ENCODE results near the gene TTLL11.

The TTLL11 gene, protein sequence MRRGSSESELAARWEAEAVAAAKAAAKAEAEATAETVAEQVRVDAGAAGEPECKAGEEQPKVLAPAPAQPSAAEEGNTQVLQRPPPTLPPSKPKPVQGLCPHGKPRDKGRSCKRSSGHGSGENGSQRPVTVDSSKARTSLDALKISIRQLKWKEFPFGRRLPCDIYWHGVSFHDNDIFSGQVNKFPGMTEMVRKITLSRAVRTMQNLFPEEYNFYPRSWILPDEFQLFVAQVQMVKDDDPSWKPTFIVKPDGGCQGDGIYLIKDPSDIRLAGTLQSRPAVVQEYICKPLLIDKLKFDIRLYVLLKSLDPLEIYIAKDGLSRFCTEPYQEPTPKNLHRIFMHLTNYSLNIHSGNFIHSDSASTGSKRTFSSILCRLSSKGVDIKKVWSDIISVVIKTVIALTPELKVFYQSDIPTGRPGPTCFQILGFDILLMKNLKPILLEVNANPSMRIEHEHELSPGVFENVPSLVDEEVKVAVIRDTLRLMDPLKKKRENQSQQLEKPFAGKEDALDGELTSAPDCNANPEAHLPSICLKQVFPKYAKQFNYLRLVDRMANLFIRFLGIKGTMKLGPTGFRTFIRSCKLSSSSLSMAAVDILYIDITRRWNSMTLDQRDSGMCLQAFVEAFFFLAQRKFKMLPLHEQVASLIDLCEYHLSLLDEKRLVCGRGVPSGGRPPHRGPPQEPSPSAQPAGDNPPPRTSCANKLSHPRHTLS

DNA sequence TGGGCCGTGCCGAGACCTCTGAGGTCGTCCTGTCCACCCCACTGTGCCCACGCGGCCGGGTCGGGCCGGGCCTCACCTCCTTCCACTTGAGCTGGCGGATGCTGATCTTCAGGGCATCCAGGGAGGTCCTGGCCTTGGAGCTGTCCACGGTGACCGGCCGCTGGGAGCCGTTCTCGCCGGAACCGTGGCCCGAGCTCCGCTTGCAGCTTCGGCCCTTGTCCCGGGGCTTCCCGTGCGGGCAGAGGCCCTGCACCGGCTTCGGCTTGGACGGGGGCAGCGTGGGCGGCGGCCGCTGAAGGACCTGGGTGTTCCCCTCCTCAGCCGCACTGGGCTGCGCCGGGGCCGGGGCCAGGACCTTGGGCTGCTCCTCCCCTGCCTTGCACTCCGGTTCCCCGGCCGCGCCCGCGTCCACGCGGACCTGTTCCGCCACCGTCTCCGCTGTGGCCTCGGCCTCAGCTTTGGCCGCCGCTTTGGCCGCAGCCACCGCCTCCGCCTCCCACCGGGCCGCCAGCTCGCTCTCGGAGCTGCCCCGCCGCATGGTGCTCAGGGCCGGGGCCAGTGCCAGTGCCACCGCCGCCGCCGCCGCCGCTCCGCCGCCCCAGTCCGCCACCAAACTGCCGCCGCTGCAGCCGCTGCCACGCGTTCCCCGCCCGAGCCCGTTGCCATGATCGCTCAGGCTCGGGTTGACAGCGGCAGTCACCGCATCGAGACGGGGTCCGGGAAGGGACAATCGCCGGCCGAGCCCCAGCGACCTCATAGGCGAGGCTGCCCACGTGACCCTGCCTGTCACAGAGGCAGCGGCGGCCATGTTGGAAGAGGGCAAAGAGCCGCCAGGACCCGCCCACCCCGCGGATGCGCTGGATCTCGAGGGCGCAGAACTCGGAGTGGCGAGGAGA is at the start of gene TTLL11:
TSS of gene TTLL11 (minus strand) at position 698 of the 896 bp plus-strand sequence. CDS start at position 538, 160 bp downstream.
- Histone ChIP-seq H3K4me3 (ENCODE audit: low read length) (peak within 1 kb of the TSS; percentile 88), H3K9me3 (ENCODE audit: control insufficient read depth, low read length) (no peaks in the 10 kb centered on the region), H3K27me3 (replicated peaks; ENCODE audit: control insufficient read depth, insufficient read depth, low read length) (peaks cover 4% of the 10 kb centered on the region), H3K4me1 (ENCODE audit: control insufficient read depth, insufficient read depth, low read length) (peaks cover 26% of the 10 kb centered on the region), H3K9ac (ENCODE audit: low read length) (peak within 1 kb of the TSS; percentile 88), H3K36me3 (ENCODE audit: control insufficient read depth, insufficient read depth, low read length, severe bottlenecking) (no peaks in the 10 kb centered on the region)
- DNase-seq (ENCODE audit: low read depth): peak; percentile 98

DNA sequence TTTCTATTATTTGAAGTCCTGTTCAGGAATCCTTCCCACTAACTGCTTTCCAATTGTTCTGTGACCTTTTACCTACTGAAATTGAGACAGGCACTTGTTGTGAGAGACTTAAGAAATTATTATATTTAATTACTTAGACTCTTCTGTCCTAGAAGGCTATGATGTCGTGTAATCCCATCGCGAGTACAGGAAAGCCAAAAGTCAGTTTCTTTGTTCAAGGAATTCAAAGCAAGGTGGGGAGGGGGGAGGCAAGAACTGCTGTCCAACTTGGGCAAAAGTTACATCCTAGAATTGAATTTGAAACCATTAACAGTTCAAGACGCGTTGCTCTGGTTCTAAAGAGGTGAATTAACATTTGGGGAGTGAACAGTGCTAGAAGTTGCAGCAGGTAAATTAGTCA is 48.6 kb upstream of the TTLL11 start:
- no peak overlapping the region for H3K4me3 ChIP-seq (ENCODE audit: low read length)
- peaks cover 43% of the 10 kb centered on the region for H3K36me3 ChIP-seq (ENCODE audit: control insufficient read depth, insufficient read depth, low read length, severe bottlenecking)
- DNase-seq (ENCODE audit: low read depth): no peak
- no peak overlapping the region for H3K9ac ChIP-seq (ENCODE audit: low read length)
- H3K9me3 ChIP-seq (ENCODE audit: control insufficient read depth, low read length): no peaks in the 10 kb centered on the region
- H3K27me3 ChIP-seq (replicated peaks; ENCODE audit: control insufficient read depth, insufficient read depth, low read length): no peaks in the 10 kb centered on the region
- H3K4me1 ChIP-seq (ENCODE audit: control insufficient read depth, insufficient read depth, low read length): no peaks in the 10 kb centered on the region

DNA sequence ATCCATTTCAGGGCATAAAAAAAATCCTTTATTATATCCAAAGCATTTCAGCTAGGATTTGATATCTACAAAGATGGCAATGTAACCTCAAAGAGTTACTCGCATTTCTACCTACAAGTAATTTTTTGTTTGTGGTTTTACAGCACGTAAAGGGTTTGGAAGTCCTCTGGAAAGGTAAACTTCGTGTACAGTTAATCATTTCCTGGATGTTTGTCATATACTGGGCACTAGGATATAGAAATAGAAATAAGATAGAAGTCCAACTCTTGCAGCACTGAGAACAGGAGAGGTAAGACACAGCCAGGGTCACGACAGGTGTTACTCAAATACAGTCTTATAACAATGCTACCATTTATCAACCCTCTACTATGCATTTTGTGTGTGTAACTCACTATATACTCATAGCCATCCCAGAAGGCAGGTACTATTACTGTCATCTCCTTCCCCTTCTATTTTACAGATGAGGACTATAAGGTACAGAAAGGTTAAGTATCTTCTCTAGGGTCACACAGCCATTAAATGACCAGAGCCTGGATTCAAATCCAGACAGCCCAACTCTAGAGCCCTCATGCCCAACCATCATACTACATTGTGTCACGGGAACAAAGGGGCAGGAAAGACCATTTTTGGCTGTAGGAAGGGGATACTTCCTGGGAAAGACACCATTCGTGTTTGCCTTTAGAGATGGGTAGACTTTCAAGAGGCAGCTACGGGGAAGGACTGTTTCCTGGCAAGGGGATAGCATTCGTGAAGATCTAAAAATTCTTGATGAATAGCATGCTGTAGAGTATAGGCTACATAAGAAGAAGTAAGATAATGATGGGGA is 47.5 kb upstream of the TTLL11 start:
- Histone ChIP-seq H3K9me3 (ENCODE audit: control insufficient read depth, low read length) (no peaks in the 10 kb centered on the region), H3K27me3 (replicated peaks; ENCODE audit: control insufficient read depth, insufficient read depth, low read length) (no peaks in the 10 kb centered on the region), H3K4me1 (ENCODE audit: control insufficient read depth, insufficient read depth, low read length) (no peaks in the 10 kb centered on the region)

DNA sequence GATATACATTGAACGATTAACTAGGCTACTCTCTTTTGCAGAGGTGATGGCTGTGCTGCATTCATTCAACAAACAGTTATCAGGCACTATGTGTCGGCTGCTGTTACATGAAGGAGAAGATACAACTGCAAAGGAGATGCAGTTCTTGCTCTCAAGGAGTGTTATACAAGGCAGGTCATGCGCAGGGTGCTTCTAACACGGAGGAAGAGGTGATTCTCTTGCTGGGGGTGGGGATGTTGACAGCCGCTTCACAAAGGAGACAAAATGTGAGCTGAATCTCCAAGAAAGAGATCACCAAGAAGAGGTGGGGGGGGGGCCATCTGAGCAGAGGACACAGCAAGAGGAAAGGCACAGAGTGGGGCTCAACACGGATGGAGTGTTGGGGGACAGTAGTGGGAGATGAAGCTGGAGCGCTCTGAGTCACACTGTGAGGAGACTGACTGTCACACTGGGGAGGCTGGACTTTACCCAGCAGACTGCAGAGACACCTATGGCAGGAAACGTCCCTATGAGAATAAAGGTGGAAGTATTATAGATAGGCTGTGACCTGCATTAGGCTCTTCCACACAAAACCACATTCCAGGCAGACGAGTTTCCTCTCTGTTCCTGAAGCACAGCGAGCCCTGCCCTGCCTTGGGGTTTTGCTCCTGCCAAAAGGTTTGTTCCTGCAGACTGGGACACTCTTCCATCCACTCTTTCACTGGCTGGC is 45.6 kb upstream of the TTLL11 start:
- no peak overlapping the region for H3K4me3 ChIP-seq (ENCODE audit: low read length)
- no peak for DNase-seq (ENCODE audit: low read depth)
- H3K9ac ChIP-seq (ENCODE audit: low read length): no peak overlapping the region
- no peaks in the 10 kb centered on the region for H3K9me3 ChIP-seq (ENCODE audit: control insufficient read depth, low read length)
- peaks cover 10% of the 10 kb centered on the region for H3K4me1 ChIP-seq (ENCODE audit: control insufficient read depth, insufficient read depth, low read length)
- no peaks in the 10 kb centered on the region for H3K27me3 ChIP-seq (replicated peaks; ENCODE audit: control insufficient read depth, insufficient read depth, low read length)
- peaks cover 15% of the 10 kb centered on the region for H3K36me3 ChIP-seq (ENCODE audit: control insufficient read depth, insufficient read depth, low read length, severe bottlenecking)

More for the DNA sequence above, 47.5 kb upstream of the TTLL11 start:
- Histone ChIP-seq H3K4me3 (ENCODE audit: low read length) (no peak overlapping the region), H3K36me3 (ENCODE audit: control insufficient read depth, insufficient read depth, low read length, severe bottlenecking) (peaks cover 34% of the 10 kb centered on the region), H3K9ac (ENCODE audit: low read length) (no peak overlapping the region)
- no peak for DNase-seq (ENCODE audit: low read depth)

DNA sequence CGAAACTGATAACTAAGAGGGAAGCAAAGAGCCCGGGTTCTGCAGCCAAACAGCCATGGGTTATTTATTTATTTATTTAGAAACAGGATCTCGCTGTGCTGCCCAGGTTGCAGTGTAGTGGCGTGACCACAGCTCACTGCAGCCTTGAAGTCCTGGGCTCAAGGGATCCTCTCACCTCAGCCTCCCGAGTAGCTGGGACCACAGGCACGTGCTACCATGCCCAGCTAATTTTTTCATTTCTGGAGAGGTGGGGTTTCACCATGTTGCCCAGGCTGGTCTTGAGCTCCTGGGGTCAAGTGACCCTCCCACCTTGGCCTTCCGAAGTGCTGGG is 42.4 kb upstream of the TTLL11 start:
- Histone ChIP-seq H3K9ac (ENCODE audit: low read length) (no peak overlapping the region), H3K4me3 (ENCODE audit: low read length) (no peak overlapping the region), H3K4me1 (ENCODE audit: control insufficient read depth, insufficient read depth, low read length) (peaks cover 10% of the 10 kb centered on the region), H3K27me3 (replicated peaks; ENCODE audit: control insufficient read depth, insufficient read depth, low read length) (peaks cover 17% of the 10 kb centered on the region), H3K36me3 (ENCODE audit: control insufficient read depth, insufficient read depth, low read length, severe bottlenecking) (no peaks in the 10 kb centered on the region), H3K9me3 (ENCODE audit: control insufficient read depth, low read length) (no peaks in the 10 kb centered on the region)
- DNase-seq (ENCODE audit: low read depth): no peak

DNA sequence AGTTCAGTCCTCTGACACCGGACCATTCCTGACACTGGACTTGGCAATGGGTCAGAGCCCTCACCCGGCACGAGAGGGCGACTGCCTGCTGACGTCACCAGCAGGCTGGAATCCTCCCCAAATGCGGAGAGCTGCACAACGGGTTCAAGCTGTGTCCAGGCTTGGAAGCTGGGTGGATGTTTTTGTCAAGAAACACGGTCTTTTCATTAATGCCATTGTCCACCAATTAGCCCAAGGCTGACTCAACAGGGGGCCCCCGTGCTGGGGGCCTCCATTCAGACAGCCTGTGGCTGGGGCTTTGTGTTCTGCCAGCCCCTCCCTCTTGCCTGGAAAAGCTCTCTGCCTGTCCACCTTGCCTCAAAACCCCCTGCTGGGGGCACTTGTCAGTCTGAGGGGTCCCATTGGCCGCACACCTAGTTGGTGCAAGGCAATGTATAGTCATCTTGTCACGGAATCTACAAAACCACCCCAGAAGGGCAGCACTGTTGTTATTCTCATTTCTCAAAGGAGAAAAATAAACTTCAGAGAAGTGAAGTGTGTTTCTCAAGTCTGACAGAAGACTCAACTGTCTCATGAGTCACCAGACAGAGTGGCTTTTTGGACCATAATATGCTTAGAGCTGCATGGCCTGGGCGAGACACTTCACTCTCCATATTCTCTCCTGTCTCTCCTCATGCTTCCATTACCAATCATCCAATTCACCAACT is 41.9 kb upstream of the TTLL11 start:
- peaks cover 19% of the 10 kb centered on the region for H3K27me3 ChIP-seq (replicated peaks; ENCODE audit: control insufficient read depth, insufficient read depth, low read length)
- DNase-seq (ENCODE audit: low read depth): peak; percentile 30
- H3K9me3 ChIP-seq (ENCODE audit: control insufficient read depth, low read length): no peaks in the 10 kb centered on the region
- no peak overlapping the region for H3K4me3 ChIP-seq (ENCODE audit: low read length)
- H3K9ac ChIP-seq (ENCODE audit: low read length): no peak overlapping the region
- no peaks in the 10 kb centered on the region for H3K36me3 ChIP-seq (ENCODE audit: control insufficient read depth, insufficient read depth, low read length, severe bottlenecking)
- H3K4me1 ChIP-seq (ENCODE audit: control insufficient read depth, insufficient read depth, low read length): peaks cover 10% of the 10 kb centered on the region

DNA sequence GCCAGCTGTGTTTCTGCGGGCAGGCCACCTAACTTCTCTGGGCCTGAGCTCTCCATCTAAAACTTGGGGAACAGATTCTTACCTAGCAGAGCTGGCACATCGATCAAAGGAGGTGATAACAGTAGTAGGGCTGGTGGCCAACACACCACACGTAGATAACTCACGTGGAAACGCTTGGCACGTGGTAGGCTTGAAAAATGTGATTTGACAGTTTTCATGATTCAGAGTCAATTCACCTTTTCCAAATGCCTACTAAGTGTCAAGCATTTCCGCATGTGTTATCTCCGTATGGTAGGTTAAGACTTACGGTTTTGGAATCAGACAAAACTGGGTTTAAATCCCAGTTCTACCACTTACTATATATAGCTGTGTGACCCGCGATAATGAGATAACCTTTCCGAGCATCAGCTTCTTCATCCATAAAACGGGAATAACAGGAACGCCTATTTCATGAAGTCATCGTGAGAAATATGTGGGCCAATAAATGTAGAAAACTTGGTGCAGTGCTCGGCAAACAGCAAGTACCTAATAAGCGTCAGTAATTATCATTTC is 41.0 kb upstream of the TTLL11 start:
- Histone ChIP-seq H3K4me1 (ENCODE audit: control insufficient read depth, insufficient read depth, low read length) (peaks cover 10% of the 10 kb centered on the region), H3K4me3 (ENCODE audit: low read length) (no peak overlapping the region), H3K9me3 (ENCODE audit: control insufficient read depth, low read length) (no peaks in the 10 kb centered on the region), H3K27me3 (replicated peaks; ENCODE audit: control insufficient read depth, insufficient read depth, low read length) (peaks cover 19% of the 10 kb centered on the region), H3K9ac (ENCODE audit: low read length) (no peak overlapping the region), H3K36me3 (ENCODE audit: control insufficient read depth, insufficient read depth, low read length, severe bottlenecking) (no peaks in the 10 kb centered on the region)
- no peak for DNase-seq (ENCODE audit: low read depth)

DNA sequence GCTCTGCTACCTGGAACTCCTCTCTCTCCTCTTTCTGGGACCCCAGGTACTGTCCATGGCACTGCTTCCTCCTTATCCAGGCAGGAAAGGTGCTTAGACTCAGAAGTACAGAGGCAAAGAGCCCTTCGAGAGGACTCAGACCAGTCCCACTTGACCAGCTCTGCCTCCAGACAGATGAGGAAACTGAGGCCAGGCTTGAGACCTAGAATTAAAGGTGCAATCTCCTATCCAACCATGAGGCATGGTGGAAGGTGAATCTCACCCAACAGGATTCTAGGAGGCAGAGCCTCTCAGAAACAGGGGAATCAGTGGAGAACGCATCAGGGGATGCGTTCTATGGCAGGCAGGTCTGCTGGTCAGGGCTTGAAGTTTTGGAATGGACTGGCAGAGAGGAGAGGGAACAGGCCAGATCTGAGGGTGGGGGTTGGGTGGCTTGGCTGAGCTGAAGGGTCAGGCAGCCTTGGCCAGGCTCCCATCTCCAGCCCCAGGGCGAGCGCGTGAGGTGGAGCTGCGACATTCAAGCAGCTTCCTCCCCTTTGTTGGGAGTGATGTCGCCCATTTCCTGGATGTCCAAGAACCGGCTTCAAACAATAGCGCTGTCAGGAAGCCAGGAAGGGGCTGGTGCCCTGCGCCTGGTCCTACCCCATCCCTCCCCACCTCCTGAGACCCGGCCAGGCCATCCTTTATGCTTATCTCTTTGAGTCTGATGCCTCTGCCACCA is 40.3 kb upstream of the TTLL11 start:
- Histone ChIP-seq H3K27me3 (replicated peaks; ENCODE audit: control insufficient read depth, insufficient read depth, low read length) (peaks cover 19% of the 10 kb centered on the region), H3K9me3 (ENCODE audit: control insufficient read depth, low read length) (no peaks in the 10 kb centered on the region), H3K9ac (ENCODE audit: low read length) (no peak overlapping the region), H3K4me3 (ENCODE audit: low read length) (no peak overlapping the region), H3K4me1 (ENCODE audit: control insufficient read depth, insufficient read depth, low read length) (peaks cover 10% of the 10 kb centered on the region), H3K36me3 (ENCODE audit: control insufficient read depth, insufficient read depth, low read length, severe bottlenecking) (no peaks in the 10 kb centered on the region)
- DNase-seq (ENCODE audit: low read depth): no peak

DNA sequence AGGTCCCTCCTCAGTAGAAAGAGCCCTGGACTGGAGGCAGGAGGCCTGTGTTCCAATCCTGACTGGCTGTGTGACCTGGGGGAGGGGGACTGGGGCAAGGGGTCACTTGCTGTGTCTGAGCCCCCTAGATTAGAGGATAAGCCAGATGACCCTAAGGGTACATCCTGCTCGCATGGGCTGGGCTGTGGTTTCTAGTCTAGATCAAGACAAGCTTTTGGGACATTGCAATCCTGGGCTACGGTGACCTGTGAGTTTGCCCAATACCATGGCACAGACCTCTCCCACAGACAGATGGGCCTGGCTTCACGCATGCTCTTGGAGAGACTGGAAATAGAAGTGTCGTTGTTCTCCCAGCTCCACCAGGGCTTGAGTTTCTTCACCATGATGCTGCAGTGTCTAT is 39.4 kb upstream of the TTLL11 start:
- H3K4me1 ChIP-seq (ENCODE audit: control insufficient read depth, insufficient read depth, low read length): peaks cover 10% of the 10 kb centered on the region
- no peaks in the 10 kb centered on the region for H3K36me3 ChIP-seq (ENCODE audit: control insufficient read depth, insufficient read depth, low read length, severe bottlenecking)
- H3K9me3 ChIP-seq (ENCODE audit: control insufficient read depth, low read length): no peaks in the 10 kb centered on the region
- H3K4me3 ChIP-seq (ENCODE audit: low read length): no peak overlapping the region
- DNase-seq (ENCODE audit: low read depth): no peak
- no peak overlapping the region for H3K9ac ChIP-seq (ENCODE audit: low read length)
- H3K27me3 ChIP-seq (replicated peaks; ENCODE audit: control insufficient read depth, insufficient read depth, low read length): peaks cover 19% of the 10 kb centered on the region
